T-helper 2 cell (primary cell): Measurements from ENCODE around the gene MLLT6.
A peak's percentile ranks its signal among the peaks of the same experiment; 100 is the strongest.
"Not testable (repeated sequence)": the region's sequence is repeated elsewhere in the genome, so short reads cannot be mapped to it uniquely, and the experiment has no call there.

Source experiments
- DNase-seq, 5 experiments: peaks; one replicate each; pipeline versions ENCODE4 v3.0.0 to v3.0.0-alpha.2; 2012 to 2022

MLLT6 gene

DNA sequence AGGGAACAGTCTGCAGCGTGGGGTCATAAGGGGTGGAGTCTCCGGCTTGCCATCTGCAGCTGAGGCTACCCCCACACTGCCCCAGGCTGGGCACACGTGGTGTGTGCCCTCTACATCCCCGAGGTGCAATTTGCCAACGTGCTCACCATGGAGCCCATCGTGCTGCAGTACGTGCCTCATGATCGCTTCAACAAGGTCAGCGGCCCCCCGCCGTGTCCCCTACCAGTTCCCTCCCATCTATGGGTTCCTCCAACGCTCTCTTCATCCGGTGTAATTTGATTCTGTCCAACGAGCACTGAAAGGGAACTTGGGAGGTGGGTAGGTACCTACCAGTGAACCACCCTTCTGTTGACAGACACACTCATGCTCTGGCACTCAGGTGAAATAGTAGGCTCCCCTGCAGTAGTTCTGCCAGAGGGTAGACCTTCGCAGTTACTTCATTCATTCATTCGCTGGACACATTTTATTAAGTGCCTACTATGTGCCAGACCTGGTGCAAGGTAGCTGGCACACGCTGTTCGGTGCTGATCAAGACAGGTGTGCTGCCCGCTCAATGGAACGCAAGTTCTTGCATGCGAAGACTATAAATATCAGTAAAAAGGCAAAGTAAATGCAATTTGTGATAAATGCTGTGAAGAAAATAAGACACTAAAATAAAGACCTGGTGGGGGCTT lies 2.7 kb downstream of the MLLT6 start:
- DNase-seq, result no peak

DNA sequence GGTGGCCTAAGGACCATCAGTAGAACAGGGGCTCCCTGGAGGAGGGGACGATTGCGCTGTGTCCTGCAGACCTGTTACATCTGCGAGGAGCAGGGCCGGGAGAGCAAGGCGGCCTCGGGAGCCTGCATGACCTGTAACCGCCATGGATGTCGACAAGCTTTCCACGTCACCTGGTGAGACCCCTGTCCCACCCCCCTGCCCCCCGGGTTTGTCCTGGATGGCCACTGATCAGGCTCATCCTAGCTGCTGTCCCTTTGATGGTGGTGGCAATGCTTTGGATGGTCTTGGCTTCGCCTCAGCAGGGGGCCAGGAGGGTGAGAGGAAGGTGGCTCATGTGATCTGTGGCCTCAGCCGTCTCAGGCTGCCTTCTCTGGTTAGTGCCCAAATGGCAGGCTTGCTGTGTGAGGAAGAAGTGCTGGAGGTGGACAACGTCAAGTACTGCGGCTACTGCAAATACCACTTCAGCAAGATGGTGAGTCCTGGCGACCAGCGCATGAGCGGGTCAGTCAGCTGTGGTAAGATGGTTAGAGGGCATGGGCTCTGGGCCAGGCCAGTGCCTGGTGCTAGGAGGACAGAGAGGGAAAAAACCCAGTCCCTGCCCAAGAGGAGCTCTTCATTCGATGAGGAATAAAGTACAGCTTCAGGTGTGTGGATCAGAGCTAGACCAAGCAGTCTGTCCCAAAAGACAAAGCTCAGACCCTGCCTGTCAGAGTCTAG lies 4.2 kb downstream of the MLLT6 start:
- DNase-seq, result no peak

DNA sequence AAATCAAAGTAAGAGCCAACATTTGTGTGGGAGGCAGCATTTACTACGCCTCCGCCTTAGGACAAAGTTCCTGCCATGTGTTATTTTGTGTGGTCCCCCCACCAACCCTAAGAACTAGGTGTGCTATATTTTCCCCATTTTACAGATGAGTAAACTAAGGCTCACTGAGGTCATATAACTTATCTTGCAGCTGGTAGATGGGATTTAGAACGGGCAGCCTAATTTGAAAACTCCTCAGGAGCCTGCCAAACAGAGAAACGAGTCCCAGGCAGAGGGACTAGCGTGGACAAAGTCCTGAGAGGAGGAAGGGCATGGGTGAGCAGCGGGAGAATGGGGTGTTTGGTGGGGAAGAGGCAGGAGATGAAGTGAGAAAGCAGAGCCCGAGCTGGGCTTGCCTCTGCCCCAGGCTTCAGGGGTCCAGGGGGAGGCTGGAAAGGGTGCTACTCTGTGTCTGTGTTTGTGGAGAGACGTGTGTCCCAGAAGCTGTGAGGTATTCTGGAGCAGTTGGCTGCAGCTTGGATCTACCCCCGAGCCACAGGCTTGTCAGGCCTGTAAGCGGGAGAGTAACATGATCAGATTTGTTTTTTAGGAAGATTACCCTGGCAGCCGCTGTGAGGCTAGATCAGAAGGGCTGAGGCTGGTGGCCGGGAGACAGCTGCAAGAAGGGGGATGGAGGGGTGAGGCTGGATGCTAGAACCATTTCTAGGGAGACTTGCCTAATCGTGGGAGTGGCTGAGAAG lies 5.0 kb downstream of the MLLT6 start:
- no peak for DNase-seq

DNA sequence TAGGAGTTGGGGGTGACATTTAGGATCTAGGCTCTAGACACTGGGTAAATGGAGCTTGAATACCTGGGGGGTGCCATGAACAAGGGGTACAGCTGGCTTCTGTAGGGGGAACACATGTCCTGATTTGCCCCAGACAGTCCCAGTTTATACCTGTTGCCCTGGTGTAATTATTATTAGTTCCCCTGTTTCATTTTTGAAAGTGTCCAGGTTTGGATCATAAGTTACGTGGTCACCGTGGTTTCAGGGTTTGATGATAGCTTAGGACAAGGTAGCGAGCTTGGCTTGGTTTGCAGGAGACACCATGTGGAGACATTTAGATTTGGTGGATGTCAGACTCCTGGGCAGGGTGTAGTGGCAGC lies 5.5 kb downstream of the MLLT6 start:
- DNase-seq, result no peak

DNA sequence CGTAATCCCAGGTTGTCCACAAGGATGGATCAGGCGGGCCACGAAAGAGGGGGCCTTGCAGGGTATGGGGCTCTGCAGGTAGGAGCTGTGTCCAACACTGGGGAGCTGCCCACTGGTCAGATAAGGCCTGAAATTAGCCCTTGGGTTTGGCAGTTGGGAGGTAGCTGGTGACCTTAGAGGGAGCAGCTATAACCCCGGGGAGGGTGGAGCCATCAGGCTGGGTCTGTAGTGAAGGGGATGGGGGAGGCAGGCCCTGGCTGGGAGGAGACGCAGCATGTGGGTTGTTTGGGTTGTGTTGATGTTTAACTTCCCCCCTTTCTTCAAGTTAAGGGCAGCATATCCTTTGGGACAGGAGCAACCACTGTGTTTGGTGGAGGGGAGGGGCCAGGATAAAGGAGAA lies 5.9 kb downstream of the MLLT6 start:
- no peak for DNase-seq

DNA sequence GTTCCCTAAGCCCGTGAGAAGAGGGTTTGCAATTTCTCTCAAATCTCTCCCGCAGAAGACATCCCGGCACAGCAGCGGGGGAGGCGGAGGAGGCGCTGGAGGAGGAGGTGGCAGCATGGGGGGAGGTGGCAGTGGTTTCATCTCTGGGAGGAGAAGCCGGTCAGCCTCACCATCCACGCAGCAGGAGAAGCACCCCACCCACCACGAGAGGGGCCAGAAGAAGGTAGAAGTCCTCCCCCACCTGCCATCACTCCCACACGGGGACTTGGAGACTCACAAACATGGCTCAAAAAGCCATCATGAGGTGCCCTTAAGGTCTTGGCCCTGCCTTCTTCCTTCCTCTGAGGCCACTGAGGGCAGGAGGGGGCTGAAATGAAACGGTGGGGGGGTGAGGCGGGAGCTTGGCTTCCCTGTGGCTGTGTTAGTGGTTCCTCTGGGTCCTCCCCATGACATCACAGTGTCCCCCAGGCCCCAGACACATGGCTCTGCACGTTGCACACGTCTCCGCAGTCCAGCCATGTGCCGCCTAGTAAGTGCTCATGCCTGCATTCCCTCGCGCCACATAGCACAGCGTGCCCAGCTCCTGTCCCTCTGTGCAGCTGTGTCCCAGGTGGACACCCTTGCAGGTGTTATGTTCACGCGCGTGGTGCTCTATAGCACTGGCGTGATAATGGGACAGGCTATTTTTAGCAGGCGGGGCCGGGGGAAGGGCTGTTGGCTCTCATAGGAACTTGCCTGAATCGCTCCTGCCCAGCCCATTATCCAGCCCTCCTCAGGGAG lies 6.9 kb downstream of the MLLT6 start:
- no peak for DNase-seq

DNA sequence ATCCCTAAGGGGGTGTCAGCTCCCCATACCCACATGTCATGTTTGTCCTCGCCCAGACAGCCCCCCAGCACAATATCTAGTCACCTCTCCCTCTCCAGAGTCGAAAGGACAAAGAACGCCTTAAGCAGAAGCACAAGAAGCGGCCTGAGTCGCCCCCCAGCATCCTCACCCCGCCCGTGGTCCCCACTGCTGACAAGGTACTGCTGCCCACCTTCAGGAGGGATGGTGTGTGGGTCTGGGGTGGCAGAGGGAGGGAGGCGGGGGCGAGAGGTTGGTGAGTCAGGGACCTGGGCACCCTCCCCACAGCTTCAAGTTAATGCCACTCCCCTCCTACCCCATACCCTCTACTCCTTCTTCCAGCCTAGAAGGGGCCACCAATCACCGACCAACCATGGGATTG lies 7.5 kb downstream of the MLLT6 start:
- no peak for DNase-seq

DNA sequence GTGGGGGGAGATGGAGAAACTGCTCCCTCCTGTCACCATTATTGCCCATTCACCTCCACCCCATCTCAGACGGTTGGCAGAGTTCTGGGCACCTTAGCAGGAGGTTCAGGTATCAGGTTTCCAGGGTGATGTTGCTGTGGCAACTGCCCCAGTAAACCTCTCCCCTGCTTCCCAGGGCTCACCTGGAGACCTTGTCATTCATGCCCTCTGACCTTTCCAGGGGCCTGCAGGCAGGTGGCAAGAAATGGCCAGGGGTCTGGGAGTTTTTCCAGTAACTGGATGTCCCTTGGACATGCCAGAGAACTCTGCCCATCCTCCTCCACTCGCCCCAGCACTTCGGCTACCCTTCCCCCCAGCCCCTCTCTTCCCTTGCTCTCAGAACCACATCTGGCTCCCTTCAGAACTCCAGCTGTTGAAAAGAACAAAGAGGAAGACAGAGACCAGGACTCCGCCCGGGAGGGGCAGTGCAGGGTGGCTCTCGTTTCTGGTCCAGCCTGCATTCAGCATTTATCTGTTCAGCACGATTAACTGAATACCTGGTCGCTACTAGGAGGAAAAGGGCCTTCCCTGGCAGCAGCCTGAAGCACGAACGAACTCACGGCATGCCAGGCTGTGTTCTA lies 8.5 kb downstream of the MLLT6 start:
- no peak for DNase-seq

DNA sequence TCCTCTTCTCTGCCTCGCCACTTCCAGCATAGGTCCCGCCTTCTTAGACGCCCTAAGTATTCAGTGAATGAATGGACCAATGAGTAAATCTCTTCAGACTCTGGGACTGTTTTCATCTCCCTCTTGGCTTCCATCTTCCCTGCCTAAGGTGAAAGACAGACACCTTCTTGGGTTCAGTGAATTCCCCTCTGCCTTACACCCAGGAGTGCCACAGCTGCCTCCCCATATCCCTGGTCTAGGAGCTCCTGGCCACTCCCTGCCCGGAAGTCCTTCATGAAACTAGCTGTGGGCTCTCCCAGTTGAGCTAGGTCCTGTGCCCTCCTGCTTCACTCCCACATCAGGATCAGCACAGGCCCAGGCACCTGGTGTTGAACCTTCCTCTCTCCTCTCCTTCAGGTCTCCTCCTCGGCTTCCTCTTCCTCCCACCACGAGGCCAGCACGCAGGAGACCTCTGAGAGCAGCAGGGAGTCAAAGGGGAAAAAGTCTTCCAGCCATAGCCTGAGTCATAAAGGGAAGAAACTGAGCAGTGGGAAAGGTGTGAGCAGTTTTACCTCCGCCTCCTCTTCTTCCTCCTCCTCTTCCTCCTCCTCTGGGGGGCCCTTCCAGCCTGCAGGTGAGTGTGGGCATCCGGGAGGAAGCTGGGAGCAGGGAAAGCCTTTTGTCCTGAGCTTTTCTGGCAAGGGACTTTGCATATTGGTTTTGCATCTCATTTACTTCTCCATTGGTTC lies 10.3 kb downstream of the MLLT6 start:
- DNase-seq, result no peak

DNA sequence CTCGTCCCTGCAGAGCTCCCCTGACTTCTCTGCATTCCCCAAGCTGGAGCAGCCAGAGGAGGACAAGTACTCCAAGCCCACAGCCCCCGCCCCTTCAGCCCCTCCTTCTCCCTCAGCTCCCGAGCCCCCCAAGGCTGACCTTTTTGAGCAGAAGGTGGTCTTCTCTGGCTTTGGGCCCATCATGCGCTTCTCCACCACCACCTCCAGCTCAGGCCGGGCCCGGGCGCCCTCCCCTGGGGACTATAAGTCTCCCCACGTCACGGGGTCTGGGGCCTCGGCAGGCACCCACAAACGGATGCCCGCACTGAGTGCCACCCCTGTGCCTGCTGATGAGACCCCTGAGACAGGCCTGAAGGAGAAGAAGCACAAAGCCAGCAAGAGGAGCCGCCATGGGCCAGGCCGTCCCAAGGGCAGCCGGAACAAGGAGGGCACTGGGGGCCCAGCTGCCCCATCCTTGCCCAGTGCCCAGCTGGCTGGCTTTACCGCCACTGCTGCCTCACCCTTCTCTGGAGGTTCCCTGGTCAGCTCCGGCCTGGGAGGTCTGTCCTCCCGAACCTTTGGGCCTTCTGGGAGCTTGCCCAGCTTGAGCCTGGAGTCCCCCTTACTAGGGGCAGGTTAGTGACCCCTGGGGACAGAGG lies 11.4 kb downstream of the MLLT6 start:
- no peak for DNase-seq

DNA sequence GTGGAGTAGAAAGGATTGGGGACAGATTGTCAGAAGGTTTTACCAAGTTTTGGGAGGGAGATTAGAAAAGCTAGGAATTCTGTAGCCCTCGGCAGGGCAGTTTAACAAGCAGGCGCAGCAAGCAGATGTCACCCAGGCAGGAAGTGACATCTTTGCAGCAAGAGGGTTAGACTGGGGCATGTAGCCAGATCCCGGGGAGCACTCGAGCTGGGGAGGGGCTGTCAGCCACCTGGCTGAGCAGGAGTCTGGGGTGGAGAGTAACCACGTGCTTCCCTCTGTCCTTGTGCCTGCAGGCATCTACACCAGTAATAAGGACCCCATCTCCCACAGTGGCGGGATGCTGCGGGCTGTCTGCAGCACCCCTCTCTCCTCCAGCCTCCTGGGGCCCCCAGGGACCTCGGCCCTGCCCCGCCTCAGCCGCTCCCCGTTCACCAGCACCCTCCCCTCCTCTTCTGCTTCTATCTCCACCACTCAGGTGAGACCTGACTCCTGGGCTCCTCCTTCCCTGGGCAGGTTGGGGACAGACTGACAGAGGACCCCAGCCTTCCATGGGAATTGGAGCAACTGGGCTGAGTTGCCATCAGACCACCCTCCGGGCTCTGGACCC lies 12.2 kb downstream of the MLLT6 start:
- no peak for DNase-seq

DNA sequence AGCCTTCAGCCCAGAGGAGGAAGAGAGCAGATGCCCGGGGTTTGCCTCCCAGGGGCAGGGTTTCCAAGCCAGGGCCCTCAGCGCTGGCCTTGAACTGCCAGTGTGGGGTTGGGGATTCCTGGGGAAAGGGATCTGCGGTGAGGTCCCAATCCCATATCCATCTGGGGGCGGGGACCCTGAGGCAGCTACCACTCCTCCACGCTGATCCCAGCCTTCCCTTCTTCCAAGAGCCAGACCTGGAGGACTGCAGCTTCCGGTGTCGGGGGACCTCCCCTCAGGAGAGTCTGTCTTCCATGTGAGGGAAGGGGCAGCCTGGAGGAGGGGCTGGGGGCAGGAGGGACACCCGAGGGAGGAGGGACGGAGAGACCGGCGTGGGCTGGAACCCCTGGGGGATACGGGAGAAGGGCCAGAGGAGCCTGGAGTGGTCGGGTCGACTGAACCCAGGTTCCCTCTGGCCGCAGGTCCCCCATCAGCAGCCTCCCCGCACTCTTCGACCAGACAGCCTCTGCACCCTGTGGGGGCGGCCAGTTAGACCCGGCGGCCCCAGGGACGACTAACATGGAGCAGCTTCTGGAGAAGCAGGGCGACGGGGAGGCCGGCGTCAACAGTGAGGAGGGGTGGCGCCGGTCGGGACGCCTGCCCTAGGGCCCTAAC lies 14.3 kb downstream of the MLLT6 start:
- no peak for DNase-seq

DNA sequence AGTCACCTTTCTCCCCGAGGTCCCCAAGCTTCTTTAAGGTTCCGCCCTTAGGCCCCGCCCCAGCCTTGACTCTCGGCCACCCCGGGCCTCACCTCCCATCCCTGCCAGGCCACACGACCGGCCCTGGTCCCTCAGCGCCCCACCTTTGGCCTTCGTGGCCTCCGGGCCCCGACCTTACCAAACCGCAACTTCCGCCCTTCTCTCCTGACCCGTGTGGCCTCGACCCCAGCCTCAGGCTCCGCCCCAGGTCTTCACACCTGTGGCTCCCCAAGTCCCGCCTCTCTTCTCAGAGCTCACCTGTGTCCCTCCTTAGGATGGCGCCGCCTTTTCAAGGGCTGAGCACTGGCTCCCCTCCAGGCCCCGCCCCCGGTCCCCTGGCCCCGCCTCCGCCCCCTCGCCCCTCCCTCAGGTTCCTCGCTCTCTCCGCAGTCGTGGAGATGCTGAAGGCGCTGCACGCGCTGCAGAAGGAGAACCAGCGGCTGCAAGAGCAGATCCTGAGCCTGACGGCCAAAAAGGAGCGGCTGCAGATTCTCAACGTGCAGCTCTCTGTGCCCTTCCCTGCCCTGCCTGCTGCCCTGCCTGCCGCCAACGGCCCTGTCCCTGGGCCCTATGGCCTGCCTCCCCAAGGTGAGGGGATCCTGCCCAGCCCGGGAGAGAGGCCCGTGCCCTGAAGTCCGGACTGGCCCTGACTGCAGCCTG lies 15.0 kb downstream of the MLLT6 start:
- DNase-seq, result no peak

DNA sequence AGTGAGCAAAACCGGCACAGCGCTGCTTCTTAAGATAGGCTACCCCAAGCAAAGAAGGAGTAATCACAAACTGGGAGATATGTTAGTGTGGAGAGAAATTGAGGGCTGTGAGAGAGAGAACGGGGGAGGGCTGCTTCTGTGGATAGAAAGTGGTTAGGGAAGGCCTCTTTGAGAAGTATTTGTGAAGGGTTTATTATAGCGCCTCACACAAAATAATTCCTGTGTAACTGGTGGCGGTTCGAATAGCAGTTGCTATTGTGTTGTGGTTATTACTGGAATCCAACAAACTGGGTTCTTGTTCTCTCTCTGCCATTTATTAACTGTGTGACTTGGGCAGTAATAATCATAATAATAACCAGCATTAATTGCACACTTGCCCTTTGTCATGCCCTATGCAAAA lies 15.9 kb downstream of the MLLT6 start:
- DNase-seq, result no peak

DNA sequence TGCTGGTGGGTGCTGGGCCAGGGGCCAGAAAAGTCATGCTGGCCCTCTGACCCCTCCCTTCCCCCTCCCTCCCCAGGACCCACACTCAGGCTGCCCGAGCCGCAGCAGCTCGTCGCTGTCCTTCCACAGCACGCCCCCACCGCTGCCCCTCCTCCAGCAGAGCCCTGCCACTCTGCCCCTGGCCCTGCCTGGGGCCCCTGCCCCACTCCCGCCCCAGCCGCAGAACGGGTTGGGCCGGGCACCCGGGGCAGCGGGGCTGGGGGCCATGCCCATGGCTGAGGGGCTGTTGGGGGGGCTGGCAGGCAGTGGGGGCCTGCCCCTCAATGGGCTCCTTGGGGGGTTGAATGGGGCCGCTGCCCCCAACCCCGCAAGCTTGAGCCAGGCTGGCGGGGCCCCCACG lies 16.7 kb downstream of the MLLT6 start:
- DNase-seq, result no peak

DNA sequence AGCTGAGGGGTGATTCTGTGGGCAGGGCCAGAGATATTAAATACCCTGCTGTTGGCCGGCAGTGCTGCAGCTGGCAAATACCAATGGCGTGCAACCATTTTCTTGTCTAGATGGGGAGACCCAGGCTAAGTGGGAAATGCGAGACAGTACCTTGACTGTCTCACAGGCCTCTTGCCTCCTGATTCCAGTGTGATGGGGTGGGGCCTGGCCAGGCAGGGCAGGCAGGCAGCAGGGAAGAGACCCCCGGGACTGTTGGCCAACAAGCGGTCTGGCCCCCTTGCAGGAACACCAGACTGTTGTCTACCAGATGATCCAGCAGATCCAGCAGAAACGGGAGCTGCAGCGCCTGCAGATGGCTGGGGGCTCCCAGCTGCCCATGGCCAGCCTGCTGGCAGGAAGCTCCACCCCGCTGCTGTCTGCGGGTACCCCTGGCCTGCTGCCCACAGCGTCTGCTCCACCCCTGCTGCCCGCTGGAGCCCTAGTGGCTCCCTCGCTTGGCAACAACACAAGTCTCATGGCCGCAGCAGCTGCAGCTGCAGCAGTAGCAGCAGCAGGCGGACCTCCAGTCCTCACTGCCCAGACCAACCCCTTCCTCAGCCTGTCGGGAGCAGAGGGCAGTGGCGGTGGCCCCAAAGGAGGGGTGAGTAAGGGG lies 19.4 kb downstream of the MLLT6 start:
- DNase-seq, result peak in 1 of 5 experiments; percentile 32

DNA sequence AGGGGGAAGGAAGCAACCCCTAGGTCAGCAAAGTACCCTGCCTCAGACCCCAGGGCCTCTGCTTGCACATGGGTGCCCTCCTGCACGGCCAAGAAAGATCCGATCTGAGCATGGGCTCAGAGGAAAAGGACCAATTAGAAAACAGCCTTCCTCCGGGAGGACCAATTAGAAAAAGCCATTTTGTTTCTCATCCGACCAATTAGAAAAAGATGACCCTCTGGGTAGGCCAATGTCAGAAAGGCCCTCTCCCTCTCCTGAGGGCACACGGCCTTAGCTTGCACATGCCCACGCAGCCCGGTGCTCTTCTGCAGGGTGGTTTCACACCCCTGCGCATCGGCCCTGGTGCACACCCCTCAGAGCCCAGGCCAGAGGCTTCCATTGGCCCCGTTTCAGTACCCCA lies 20.0 kb downstream of the MLLT6 start:
- DNase-seq, result no peak

DNA sequence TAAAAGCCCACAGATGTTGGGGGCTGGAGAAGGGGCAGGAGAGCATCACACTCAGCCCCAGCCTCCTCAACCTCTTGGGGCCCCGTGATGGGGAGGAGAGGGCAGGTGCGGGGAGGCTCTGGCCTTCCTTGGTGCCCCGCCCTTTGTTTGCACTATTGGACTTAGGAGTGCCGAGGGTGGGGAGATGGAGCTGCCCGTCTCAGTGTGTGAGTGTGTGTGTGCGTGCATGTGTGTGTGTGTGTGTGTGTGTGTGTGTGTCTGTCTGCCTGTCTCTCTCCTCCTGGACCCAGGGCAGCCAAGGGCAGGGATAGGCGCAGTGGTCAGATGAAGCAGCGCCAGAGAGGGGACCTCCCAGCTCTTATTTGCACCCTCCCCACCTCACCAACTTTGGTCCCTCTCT lies 21.1 kb downstream of the MLLT6 start:
- not testable (repeated sequence) for DNase-seq

DNA sequence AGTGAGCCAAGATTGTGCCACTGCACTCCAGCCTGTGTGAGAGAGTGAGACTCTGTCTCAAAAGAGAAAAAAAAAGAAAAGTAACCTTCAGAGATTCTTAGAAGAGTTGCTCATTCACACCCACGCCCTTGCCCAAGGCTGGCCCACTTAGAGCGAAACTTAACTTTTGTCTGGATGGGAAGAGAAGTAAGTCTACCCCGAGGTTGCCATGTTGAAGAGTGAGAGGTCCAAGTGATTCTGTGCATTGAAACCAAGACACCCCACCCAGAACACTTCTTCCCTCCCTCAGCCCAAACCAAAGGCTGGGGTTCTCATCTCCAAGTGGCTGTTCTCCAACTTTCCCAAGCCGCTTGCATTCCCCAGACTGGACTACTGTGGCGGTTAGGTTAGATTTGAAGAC lies 22.7 kb downstream of the MLLT6 start:
- DNase-seq, result peak in 3 of 5 experiments; percentile 60 to 81 (median 80)
